Activated CD4-positive, CD25-positive, alpha-beta regulatory T cell treated with anti-CD3 and anti-CD28 coated beads, Interleukin-2, amount 50 U/mL, for 16 hours (primary cell): ENCODE results near the gene ATP23.

Source experiments
- DNase-seq: peaks from one replicate; pipeline ENCODE4 v3.0.0-alpha.2; 2020; ENCODE audit warnings: low read depth, low spot score

ATP23 gene

GRCh38 chr12:57983146-57983857, 41.9 kb downstream of the ATP23 start:
- no peak for DNase-seq

- no peak for DNase-seq
Measured at GRCh38 chr12:57983858-57984505, 42.6 kb downstream of the ATP23 start.

GRCh38 chr12:57984629-57985151, 43.3 kb downstream of the ATP23 start:
- no peak for DNase-seq

- DNase-seq = no peak
Measured at GRCh38 chr12:57985685-57986084, 44.3 kb downstream of the ATP23 start.

- no peak for DNase-seq
Measured at GRCh38 chr12:57989838-57990237, 48.5 kb downstream of the ATP23 start.

GRCh38 chr12:57990241-57990883, 49.0 kb downstream of the ATP23 start:
- no peak for DNase-seq

GRCh38 chr12:57992001-57992400, 50.6 kb downstream of the ATP23 start:
- no peak for DNase-seq

- no peak for DNase-seq
Measured at GRCh38 chr12:57993030-57993429, 51.7 kb downstream of the ATP23 start.

GRCh38 chr12:57993834-57994233, 52.5 kb downstream of the ATP23 start:
- DNase-seq = no peak

- no peak for DNase-seq
Measured at GRCh38 chr12:57996520-57996919, 55.2 kb downstream of the ATP23 start.

- DNase-seq = no peak
Measured at GRCh38 chr12:57998251-57998650, 56.9 kb downstream of the ATP23 start.

- no peak for DNase-seq
Measured at GRCh38 chr12:58000499-58000898, 59.1 kb downstream of the ATP23 start.

- no peak for DNase-seq
Measured at GRCh38 chr12:58007875-58008274, 66.5 kb downstream of the ATP23 start.

GRCh38 chr12:58008634-58009033, 67.3 kb downstream of the ATP23 start:
- DNase-seq = no peak
